Measurements from ENCODE around the gene ZNF570. TPM values are rescaled to one million over a fixed set of nuclear protein-coding genes. Genes with fewer than 3 reads are reported as not detected.

Gene ZNF570
- total RNA-seq = 1 to 10 TPM; 5.2 to 5.3 TPM

DNA sequence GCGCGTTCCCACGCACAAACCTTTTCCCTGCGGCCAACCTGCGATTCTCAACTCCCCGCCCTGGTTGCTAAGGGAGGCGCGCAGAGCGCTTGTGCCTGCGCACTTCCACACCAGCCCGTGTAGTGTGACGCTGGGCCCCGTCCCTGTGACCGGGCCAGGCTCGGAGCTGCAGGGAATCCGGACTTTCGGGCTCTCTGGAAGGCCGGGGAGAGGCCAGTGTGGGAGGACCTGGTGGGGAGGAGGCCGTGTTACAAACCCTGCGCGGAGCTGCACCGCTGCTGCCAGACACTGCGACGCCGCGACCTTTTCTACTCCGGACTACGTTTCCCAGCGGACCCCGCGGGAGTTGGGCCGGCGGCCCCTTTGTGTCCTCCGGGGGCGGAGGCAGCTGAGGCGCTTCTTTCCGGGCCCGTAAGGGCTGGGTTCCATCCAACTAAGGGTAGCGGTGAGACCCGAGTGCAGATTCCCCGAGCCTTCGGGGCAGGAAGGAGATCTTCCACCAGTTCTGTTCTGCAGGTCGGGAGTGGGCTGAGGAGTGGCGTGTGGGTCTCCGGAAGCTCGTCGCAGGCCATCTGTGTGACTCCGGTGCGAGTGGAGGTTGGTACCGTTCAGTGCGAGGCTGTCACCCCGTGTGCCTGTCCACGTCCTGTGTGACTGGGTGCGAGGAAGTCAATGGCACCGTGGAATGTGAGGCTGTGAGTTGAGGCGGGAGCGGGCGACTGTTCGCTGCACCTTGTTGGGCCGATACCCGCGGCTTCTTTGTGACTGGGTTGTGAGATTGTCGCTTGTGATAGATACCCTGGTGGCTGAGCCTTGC, at the start of gene ZNF570:
TSS of gene ZNF570 (plus strand) at position 396 of the 817 bp plus-strand sequence. CDS start 999 bp downstream, outside the sequence.
- H3K36me3 Mint-ChIP-seq (ENCODE audit: low read depth) = peaks cover 32% of the 10 kb centered on the region
- peak; percentile 71 for ATAC-seq
- DNase-seq = peak; percentile 92

DNA sequence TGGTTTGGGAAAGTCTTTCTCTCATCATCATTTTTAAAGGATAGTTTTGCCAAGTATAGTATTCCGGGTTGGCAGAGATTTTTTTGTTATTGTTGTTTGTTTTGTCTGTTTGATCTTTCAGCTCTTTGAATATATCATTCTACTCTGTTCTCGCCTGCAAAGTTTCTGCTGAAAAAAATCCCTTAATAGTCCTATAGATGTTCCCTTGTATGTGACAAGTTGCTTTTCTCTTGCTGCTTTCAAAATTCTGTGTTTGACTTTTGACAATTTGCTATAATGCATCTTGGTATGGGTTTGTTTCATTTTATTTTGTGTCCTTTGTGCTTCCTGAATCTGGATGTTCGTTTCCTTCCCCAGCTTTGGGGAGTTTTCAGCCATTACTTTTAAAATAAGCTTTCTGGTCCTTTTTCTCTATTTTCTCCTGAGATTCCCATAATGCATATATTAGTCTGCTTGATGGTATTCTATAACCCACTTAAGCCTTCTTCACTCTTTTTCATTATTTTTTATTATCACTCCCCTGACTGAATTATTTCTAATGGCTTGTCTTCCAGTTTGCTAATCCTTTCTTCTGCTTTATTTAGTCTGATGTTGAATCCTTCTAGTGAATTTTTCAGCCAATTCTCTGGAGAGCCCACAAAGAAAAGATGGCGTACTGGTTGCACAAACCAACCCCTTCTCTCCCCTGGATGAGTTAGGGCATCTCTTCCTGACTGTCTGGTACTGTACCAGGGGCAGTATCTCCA, 16.5 kb upstream of the ZNF570 start:
- Mint-ChIP-seq H3K4me1 (ENCODE audit: low read depth) (no peaks in the 10 kb centered on the region), H3K27ac (no peak overlapping the region), H3K36me3 (ENCODE audit: low read depth) (peaks cover 66% of the 10 kb centered on the region), H3K9me3 (peaks cover 72% of the 10 kb centered on the region), H3K27me3 (no peaks in the 10 kb centered on the region), H3K4me3 (no peak overlapping the region)
- TF ChIP-seq, protein P1, sequence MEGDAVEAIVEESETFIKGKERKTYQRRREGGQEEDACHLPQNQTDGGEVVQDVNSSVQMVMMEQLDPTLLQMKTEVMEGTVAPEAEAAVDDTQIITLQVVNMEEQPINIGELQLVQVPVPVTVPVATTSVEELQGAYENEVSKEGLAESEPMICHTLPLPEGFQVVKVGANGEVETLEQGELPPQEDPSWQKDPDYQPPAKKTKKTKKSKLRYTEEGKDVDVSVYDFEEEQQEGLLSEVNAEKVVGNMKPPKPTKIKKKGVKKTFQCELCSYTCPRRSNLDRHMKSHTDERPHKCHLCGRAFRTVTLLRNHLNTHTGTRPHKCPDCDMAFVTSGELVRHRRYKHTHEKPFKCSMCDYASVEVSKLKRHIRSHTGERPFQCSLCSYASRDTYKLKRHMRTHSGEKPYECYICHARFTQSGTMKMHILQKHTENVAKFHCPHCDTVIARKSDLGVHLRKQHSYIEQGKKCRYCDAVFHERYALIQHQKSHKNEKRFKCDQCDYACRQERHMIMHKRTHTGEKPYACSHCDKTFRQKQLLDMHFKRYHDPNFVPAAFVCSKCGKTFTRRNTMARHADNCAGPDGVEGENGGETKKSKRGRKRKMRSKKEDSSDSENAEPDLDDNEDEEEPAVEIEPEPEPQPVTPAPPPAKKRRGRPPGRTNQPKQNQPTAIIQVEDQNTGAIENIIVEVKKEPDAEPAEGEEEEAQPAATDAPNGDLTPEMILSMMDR (IDR thresholded peaks at IDR 0.05) = no peak
- ChIA-PET POLR2A (interaction anchor here (0.7 kb wide), 1 partner anchor 21 kb away, joined by 3 read pairs; no protein-coding TSS in a partner anchor), CTCF (no interaction called here)
- intact Hi-C loops (cut with micrococcal nuclease) = no loop called here
- no peak for ATAC-seq
- no peak for DNase-seq

More for the DNA sequence above, at the start of gene ZNF570:
- Mint-ChIP-seq H3K27ac (peak within 1 kb of the TSS; percentile 92), H3K4me3 (peak within 1 kb of the TSS; percentile 85), H3K27me3 (no peaks in the 10 kb centered on the region), H3K9me3 (peaks cover 14% of the 10 kb centered on the region), H3K4me1 (ENCODE audit: low read depth) (peaks cover 22% of the 10 kb centered on the region)
- CTCF ChIA-PET = no interaction called here
- POLR2A ChIA-PET = interaction anchor here (0.8 to 1.4 kb wide), 6 partner anchors 41 to 631 kb away, joined by 3 to 7 read pairs (median 4); partner anchors contain the start of genes ZNF420, ZNF540, ZNF571 and ZNF790
- TF ChIP-seq, protein P1 (IDR thresholded peaks at IDR 0.05) = no peak
- intact Hi-C loops (cut with micrococcal nuclease) = loop anchor here (10.0 kb wide), 2 partner anchors 154 to 316 kb away; no protein-coding TSS in a partner anchor

DNA sequence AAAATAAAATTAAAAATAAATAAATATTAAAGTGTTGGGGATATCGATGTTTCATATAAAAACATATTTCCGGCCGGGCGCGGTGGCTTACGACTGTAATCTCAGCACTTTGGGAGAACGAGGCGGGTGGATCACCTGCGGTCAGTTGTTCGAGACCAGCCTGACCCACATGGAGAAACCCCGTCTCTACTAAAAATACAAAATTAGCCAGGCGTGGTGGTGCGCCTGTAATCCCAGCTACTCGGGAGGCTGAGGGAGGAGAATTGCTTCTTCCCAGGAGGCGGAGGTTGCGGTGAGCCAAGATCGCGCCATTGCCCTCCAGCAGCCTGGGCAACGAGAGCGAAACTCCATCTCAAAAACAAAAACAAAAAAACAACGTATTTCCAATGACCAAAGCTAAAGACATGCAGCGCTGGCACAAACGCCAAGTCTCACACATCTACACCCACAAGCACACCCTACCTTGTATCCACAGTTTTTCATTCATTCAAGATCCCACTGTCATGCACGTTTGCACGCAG, 2.8 kb upstream of the ZNF570 start:
- Mint-ChIP-seq H3K27me3 (no peaks in the 10 kb centered on the region), H3K4me3 (peak overlapping the region; percentile 85), H3K9me3 (peaks cover 14% of the 10 kb centered on the region), H3K36me3 (ENCODE audit: low read depth) (peaks cover 34% of the 10 kb centered on the region), H3K27ac (peak overlapping the region; percentile 92), H3K4me1 (ENCODE audit: low read depth) (peaks cover 22% of the 10 kb centered on the region)
- ChIA-PET CTCF (no interaction called here), POLR2A (interaction anchor here (0.9 to 2.4 kb wide), 9 partner anchors 9 to 627 kb away, joined by 3 to 11 read pairs (median 4); partner anchors contain the start of genes ZNF527, ZNF540, ZNF571 and ZNF793)
- ATAC-seq (no peak), DNase-seq (no peak)
- intact Hi-C loops (cut with micrococcal nuclease) = loop anchor here (10.0 kb wide), 2 partner anchors 152 to 318 kb away; no protein-coding TSS in a partner anchor
- TF ChIP-seq, protein P1 (IDR thresholded peaks at IDR 0.05) = no peak

DNA sequence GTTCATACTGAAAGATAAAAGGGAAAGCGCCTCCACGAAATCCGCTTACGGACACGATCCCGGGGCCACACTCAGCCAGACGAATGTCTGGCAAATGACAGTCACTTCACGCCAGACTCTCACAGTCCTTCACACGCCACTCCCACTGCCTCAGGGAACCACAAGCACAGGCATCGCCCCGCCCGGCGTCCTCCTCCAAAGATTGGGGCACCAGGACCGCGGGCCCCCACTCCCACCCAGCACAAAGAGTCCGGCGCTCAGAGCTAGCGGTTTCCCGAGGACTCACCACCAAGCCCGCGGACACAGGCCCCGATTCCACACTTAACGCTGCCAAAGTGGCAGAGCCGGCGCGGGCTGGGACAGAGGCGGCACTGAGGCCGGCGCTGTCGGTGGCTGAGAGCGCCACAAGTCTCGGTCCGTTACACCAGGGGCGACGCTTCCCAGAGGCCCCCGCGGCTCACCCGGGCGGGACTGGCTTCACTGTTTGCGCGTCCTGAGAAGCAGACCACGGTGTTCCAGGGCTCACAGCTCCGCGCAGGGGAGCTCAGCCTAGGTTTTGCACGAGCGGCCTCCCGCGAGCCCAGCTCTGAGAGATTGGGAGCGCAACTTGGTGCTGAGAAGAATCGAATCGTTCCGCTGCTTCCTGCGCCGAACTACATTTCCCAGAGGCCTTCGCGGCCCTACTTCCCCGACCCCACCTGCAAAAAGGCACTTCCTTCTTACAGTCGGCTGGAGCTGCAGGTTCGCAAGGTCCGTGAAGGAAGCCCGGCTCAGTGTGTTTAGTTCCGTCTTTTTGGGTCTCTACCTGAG, 2.2 kb upstream of the ZNF570 start, which contains the start of gene ZNF569:
TSS of gene ZNF569 (minus strand) at position 647 of the 810 bp plus-strand sequence. CDS start 22,523 bp downstream, outside the sequence.
- ATAC-seq = peak; percentile 73
- ChIA-PET POLR2A (interaction anchor here (0.6 to 2.4 kb wide), 11 partner anchors 9 to 667 kb away, joined by 3 to 11 read pairs (median 4); partner anchors contain the start of genes ZNF527, ZNF540, ZNF571 and ZNF793), CTCF (interaction anchor here (1.4 kb wide), 1 partner anchor 96 kb away, joined by 3 read pairs; the partner anchor contains the start of gene ZNF527)
- intact Hi-C loops (cut with micrococcal nuclease) = loop anchor here (10.0 kb wide), 2 partner anchors 152 to 318 kb away; no protein-coding TSS in a partner anchor
- peak; percentile 94 for DNase-seq
- H3K4me1 Mint-ChIP-seq (ENCODE audit: low read depth) = peaks cover 22% of the 10 kb centered on the region
- peak within 1 kb of the TSS; percentile 85 for H3K4me3 Mint-ChIP-seq
- TF ChIP-seq, protein P1 (IDR thresholded peaks at IDR 0.05) = no peak
- H3K36me3 Mint-ChIP-seq (ENCODE audit: low read depth) = peaks cover 34% of the 10 kb centered on the region
- no peaks in the 10 kb centered on the region for H3K27me3 Mint-ChIP-seq
- H3K9me3 Mint-ChIP-seq = peaks cover 14% of the 10 kb centered on the region
- peak within 1 kb of the TSS; percentile 92 for H3K27ac Mint-ChIP-seq

Data from activated CD8-positive, alpha-beta T cell treated with anti-CD3 and anti-CD28 coated beads for 36 hours (primary cell).